PC-9 (cell line): ENCODE results near the gene TMEM150C. TPM values are rescaled to one million over a fixed set of nuclear protein-coding genes. Genes with fewer than 3 reads are reported as not detected.

Experiments used
- BruUV-seq: library from RNA; stranded (reverse); fragments of 400-500 nt; replicated peaks from 2 replicates; lab custom pipeline; 2021; lab: Mats Ljungman, UMichigan
- CTCF ChIA-PET: fragments of 300-600 bp; sonication (Branson Sonifier 250); formaldehyde crosslinking; loops from one replicate; lab custom pipeline; 2022; ENCODE audit warnings: antibody characterized with exemption; lab: Charles Lee
- POLR2A ChIA-PET: fragments of 300-600 bp; sonication (Branson Sonifier 250); formaldehyde crosslinking; loops from one replicate; lab custom pipeline; 2022; ENCODE audit warnings: antibody characterized with exemption; ENCODE audit not compliant: unreplicated experiment; lab: Charles Lee
- DNase-seq, 2 experiments: peaks; one replicate each; pipeline versions ENCODE4 v3.0.0 to v3.0.0-alpha.2; 2015 to 2022; ENCODE audit warnings: mixed read lengths in 1 of 2
- H2AFZ ChIP-seq: fragments of 200-600 bp; sonication (generic); 2 replicates; pipeline ENCODE4 v1.8.1; 2017; ENCODE audit warnings: antibody characterized with exemption
- H3F3A ChIP-seq: fragments of 200-600 bp; sonication (generic); 2 replicates; pipeline ENCODE4 v1.8.1; 2017; ENCODE audit warnings: antibody characterized with exemption, mild to moderate bottlenecking, low read depth; ENCODE audit not compliant: insufficient read depth
- H3K27ac ChIP-seq: fragments of 200-600 bp; sonication (generic); 2 replicates; pipeline ENCODE4 v1.6.1; 2016; ENCODE audit warnings: mixed run types
- H3K27me3 ChIP-seq: fragments of 200-600 bp; sonication (generic); 2 replicates; pipeline ENCODE4 v1.6.1; 2016; ENCODE audit warnings: low read depth, mixed run types; ENCODE audit not compliant: insufficient read depth
- H3K36me3 ChIP-seq: fragments of 200-600 bp; sonication (generic); 2 replicates; pipeline ENCODE4 v1.6.1; 2016; ENCODE audit warnings: low read depth, mixed run types
- H3K4me1 ChIP-seq: fragments of 200-600 bp; sonication (generic); replicated peaks from 2 replicates; pipeline ENCODE4 v1.6.1; 2016; ENCODE audit warnings: mixed run types; ENCODE audit not compliant: insufficient read depth
- H3K4me2 ChIP-seq: fragments of 200-600 bp; sonication (generic); 2 replicates; pipeline ENCODE4 v1.6.1; 2017; ENCODE audit warnings: mixed run types
- H3K4me3 ChIP-seq: fragments of 200-600 bp; sonication (generic); 2 replicates; pipeline ENCODE4 v1.6.1; 2016; ENCODE audit warnings: mixed run types
- H3K79me2 ChIP-seq: fragments of 200-600 bp; sonication (generic); 2 replicates; pipeline ENCODE4 v1.6.1; 2017; ENCODE audit warnings: low read depth, mixed run types
- H3K9me2 ChIP-seq: fragments of 200-600 bp; sonication (generic); 2 replicates; pipeline ENCODE4 v1.8.1; 2017; ENCODE audit warnings: mild to moderate bottlenecking; ENCODE audit not compliant: insufficient read depth
- H3K9me3 ChIP-seq: fragments of 200-600 bp; sonication (generic); 2 replicates; pipeline ENCODE4 v1.8.1; 2016; ENCODE audit warnings: low read depth; ENCODE audit not compliant: insufficient read depth
- H4K20me1 ChIP-seq: fragments of 200-600 bp; sonication (generic); 2 replicates; pipeline ENCODE4 v1.8.1; 2017; ENCODE audit not compliant: insufficient read depth
- EZH2 ChIP-seq: fragments of 200-600 bp; sonication (generic); IDR thresholded peaks from 2 replicates; pipeline ENCODE4 v1.8.0; 2017; ENCODE audit warnings: antibody characterized with exemption, low read depth
- intact Hi-C: fragments of 100-400 bp; cut with micrococcal nuclease; formaldehyde crosslinking; loops from one replicate; pipeline ENCODE4 v1.10.0; 2022; ENCODE audit not compliant: unreplicated experiment
- total RNA-seq: library from RNA; stranded (reverse); gene quantifications from 2 replicates; pipeline ENCODE4 v1.2.3, GENCODE V29; 2021
- TF ChIP-seq, protein P1 (sequence below): fragments of 200-600 bp; sonication (generic); conservative IDR thresholded peaks from 2 replicates; pipeline ENCODE4 v1.6.1; 2017; ENCODE audit warnings: mixed run types, antibody characterized with exemption, mild to moderate bottlenecking, moderate library complexity

The TMEM150C gene
- total RNA-seq, 1 experiment from 2014 or later: 0.74 TPM

DNA sequence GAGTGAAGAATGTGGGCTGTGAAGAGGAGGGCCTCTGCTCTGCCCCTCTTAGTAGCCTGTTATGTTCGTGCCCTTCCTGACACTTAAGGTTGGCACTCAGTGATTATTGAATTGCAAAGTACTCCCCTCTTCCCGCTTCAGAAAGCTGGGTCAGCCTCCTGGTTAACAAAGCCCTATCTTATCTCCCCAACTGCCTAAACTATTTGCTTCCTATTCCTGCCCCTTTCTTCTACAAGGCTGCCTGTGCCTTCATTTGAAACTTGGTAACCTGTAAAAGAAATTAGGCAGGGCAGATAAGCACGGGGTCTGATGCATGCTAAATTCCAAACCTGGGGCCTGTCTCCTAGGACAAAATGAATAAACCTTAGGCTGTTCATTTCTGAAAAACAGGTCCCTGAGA is 23.1 kb upstream of the TMEM150C start:
- H3K4me2 ChIP-seq: no peak overlapping the region
- ChIA-PET POLR2A (no interaction called here), CTCF (no interaction called here)
- no peaks in the 10 kb centered on the region for H3K9me3 ChIP-seq
- no peaks in the 10 kb centered on the region for H3K4me1 ChIP-seq
- H3K79me2 ChIP-seq: no peaks in the 10 kb centered on the region
- no TSS peak for BruUV-seq
- no peak overlapping the region for H2AFZ ChIP-seq
- H4K20me1 ChIP-seq: no peaks in the 10 kb centered on the region
- no peaks in the 10 kb centered on the region for H3K27me3 ChIP-seq
- no peak overlapping the region for H3K4me3 ChIP-seq
- intact Hi-C loops: no loop called here
- no peak overlapping the region for H3K27ac ChIP-seq
- no peak for TF ChIP-seq EZH2
- TF ChIP-seq, protein P1, sequence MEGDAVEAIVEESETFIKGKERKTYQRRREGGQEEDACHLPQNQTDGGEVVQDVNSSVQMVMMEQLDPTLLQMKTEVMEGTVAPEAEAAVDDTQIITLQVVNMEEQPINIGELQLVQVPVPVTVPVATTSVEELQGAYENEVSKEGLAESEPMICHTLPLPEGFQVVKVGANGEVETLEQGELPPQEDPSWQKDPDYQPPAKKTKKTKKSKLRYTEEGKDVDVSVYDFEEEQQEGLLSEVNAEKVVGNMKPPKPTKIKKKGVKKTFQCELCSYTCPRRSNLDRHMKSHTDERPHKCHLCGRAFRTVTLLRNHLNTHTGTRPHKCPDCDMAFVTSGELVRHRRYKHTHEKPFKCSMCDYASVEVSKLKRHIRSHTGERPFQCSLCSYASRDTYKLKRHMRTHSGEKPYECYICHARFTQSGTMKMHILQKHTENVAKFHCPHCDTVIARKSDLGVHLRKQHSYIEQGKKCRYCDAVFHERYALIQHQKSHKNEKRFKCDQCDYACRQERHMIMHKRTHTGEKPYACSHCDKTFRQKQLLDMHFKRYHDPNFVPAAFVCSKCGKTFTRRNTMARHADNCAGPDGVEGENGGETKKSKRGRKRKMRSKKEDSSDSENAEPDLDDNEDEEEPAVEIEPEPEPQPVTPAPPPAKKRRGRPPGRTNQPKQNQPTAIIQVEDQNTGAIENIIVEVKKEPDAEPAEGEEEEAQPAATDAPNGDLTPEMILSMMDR: no peak
- H3F3A ChIP-seq: no peaks in the 10 kb centered on the region
- no peaks in the 10 kb centered on the region for H3K9me2 ChIP-seq
- H3K36me3 ChIP-seq: no peaks in the 10 kb centered on the region
- DNase-seq: no peak

DNA sequence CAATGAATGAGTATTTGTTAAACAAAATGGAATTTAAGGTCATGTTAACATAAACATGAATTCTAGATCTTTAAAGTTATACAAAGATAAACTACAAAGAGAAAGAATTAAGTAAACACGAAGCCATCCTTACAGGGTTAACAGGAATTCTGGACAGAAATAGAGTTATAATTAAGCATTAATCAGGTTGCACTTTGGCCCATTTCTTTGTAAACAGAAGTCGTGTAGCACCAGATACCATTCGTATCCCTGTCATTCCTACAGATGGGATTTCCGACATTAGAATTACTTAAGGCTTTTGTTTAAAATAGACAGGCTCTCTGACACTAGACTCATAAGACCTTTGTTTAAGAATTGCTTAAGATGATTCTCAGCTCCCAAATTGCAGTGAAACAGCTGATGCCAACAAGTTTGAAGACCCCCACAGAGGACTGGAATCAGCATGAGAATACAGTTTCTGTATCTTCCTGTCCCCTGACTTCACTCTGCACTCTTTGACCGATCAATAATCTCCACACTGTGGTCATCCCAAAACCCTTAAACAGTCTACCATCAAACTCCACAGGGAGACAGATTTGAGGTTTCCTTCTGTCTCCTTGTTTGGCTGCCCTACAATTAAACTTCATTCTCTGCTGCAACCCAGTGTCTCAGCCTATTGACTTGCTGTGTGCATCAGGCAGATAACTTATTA is 22.3 kb upstream of the TMEM150C start:
- Histone ChIP-seq H2AFZ (no peak overlapping the region), H3K27me3 (no peaks in the 10 kb centered on the region), H4K20me1 (no peaks in the 10 kb centered on the region), H3K4me2 (no peak overlapping the region), H3K27ac (no peak overlapping the region), H3F3A (no peaks in the 10 kb centered on the region), H3K36me3 (no peaks in the 10 kb centered on the region), H3K79me2 (no peaks in the 10 kb centered on the region), H3K9me3 (no peaks in the 10 kb centered on the region), H3K4me1 (no peaks in the 10 kb centered on the region), H3K9me2 (no peaks in the 10 kb centered on the region), H3K4me3 (no peak overlapping the region)
- no TSS peak for BruUV-seq
- CTCF ChIA-PET: no interaction called here
- intact Hi-C loops: no loop called here
- POLR2A ChIA-PET: no interaction called here
- TF ChIP-seq EZH2: no peak
- DNase-seq: no peak

DNA sequence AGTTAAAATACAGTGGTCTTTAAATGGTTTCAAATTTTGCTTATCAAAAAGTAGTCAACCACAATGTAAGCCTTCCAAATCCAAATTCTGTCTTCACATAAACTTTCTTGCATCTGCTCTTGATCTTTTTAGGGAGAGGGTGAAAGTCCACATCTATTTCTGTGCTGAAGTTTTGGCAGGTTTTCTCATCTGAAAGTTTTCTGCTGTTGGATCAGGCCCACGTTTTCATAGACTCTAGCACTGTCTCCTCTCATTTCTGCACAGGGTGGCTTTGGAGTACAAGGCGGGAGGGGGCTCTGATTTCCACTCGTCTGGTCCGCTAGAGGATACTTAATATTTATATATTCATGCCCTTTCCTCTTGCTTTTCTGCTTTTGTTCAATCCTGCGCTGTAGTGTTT is 18.1 kb upstream of the TMEM150C start:
- no peaks in the 10 kb centered on the region for H3K9me2 ChIP-seq
- H3K9me3 ChIP-seq: no peaks in the 10 kb centered on the region
- H3K4me2 ChIP-seq: no peak overlapping the region
- H3K27me3 ChIP-seq: no peaks in the 10 kb centered on the region
- H3K4me3 ChIP-seq: no peak overlapping the region
- intact Hi-C loops: no loop called here
- ChIA-PET CTCF (no interaction called here), POLR2A (no interaction called here)
- H3F3A ChIP-seq: no peaks in the 10 kb centered on the region
- no peaks in the 10 kb centered on the region for H3K79me2 ChIP-seq
- no TSS peak for BruUV-seq
- no peak overlapping the region for H2AFZ ChIP-seq
- TF ChIP-seq EZH2: no peak
- TF ChIP-seq, protein P1: no peak
- no peaks in the 10 kb centered on the region for H3K4me1 ChIP-seq
- H3K27ac ChIP-seq: no peak overlapping the region
- no peaks in the 10 kb centered on the region for H3K36me3 ChIP-seq
- H4K20me1 ChIP-seq: no peaks in the 10 kb centered on the region
- DNase-seq: no peak

DNA sequence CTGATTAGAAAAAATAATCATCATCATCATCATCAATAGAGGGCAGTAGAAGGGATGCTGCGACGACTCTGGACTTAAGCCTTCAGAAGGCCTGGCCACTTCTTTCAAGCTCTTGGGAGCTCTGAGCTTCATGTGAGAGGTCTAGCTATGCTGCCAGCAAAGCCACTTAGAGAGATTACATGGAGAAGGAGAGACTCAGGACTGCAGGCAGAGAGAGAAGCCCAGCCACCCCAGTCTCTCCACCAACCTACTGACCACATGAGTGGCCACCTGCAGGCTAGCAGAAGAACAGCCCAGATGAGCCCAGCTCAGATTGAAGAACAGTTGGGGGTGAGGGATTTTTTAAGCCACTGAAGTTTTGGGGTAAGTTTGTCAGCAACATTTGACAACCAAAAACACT is 17.1 kb upstream of the TMEM150C start:
- TF ChIP-seq EZH2: no peak
- TF ChIP-seq, protein P1: no peak; the same call in 1 of the 2 replicates
- Histone ChIP-seq H3K4me3 (no peak overlapping the region), H3K4me1 (no peaks in the 10 kb centered on the region), H3K79me2 (no peaks in the 10 kb centered on the region), H3K9me2 (no peaks in the 10 kb centered on the region), H3K27me3 (no peaks in the 10 kb centered on the region), H3K9me3 (no peaks in the 10 kb centered on the region), H3K27ac (no peak overlapping the region), H3K4me2 (no peak overlapping the region), H3F3A (no peaks in the 10 kb centered on the region), H4K20me1 (no peaks in the 10 kb centered on the region), H2AFZ (no peak overlapping the region), H3K36me3 (no peaks in the 10 kb centered on the region)
- ChIA-PET POLR2A (no interaction called here), CTCF (no interaction called here)
- DNase-seq: no peak
- intact Hi-C loops: no loop called here
- BruUV-seq: no TSS peak
